Hematopoietic multipotent progenitor cell treated with erythropoietin and hydrocortisone succinate and interleukin-3 and kit ligand, for 17 days (in vitro differentiated cells): Measurements from ENCODE around the gene TOX2.

ENCODE experiments used
- DNase-seq: peaks from one replicate; pipeline ENCODE4 v3.0.0-alpha.2; 2015; ENCODE audit warnings: low spot score

Gene TOX2

GRCh38 chr20:44001667-44002596 is 87.3 kb downstream of the TOX2 start:
- DNase-seq, result no peak

GRCh38 chr20:44002861-44003260 is 88.2 kb downstream of the TOX2 start:
- no peak for DNase-seq

- no peak for DNase-seq
Measured at GRCh38 chr20:44003609-44004008, 89.0 kb downstream of the TOX2 start.

GRCh38 chr20:44004306-44004915 is 89.8 kb downstream of the TOX2 start:
- DNase-seq, result no peak

- DNase-seq, result no peak
Measured at GRCh38 chr20:44005661-44006060, 91.0 kb downstream of the TOX2 start.

GRCh38 chr20:44006126-44006525 is 91.5 kb downstream of the TOX2 start:
- DNase-seq, result no peak

- DNase-seq, result no peak
Measured at GRCh38 chr20:44006578-44006977, 91.9 kb downstream of the TOX2 start.

GRCh38 chr20:44008806-44009678 is 94.4 kb downstream of the TOX2 start:
- no peak for DNase-seq

- no peak for DNase-seq
Measured at GRCh38 chr20:44009679-44009992, 95.0 kb downstream of the TOX2 start.

GRCh38 chr20:44010162-44010704 is 95.6 kb downstream of the TOX2 start:
- peak; percentile 66 for DNase-seq

- no peak for DNase-seq
Measured at GRCh38 chr20:44011251-44011940, 96.7 kb downstream of the TOX2 start.

GRCh38 chr20:44012466-44013226 is 98.0 kb downstream of the TOX2 start:
- no peak for DNase-seq

GRCh38 chr20:44014807-44015732 is 100.4 kb downstream of the TOX2 start:
- no peak for DNase-seq

GRCh38 chr20:44015733-44016103 is 101.1 kb downstream of the TOX2 start:
- DNase-seq, result no peak

- no peak for DNase-seq
Measured at GRCh38 chr20:44016525-44016924, 101.9 kb downstream of the TOX2 start.

- no peak for DNase-seq
Measured at GRCh38 chr20:44017211-44017610, 102.6 kb downstream of the TOX2 start.

- DNase-seq, result no peak
Measured at GRCh38 chr20:44017905-44018258, 103.2 kb downstream of the TOX2 start.

- no peak for DNase-seq
Measured at GRCh38 chr20:44018259-44018941, 103.7 kb downstream of the TOX2 start.

- DNase-seq, result no peak
Measured at GRCh38 chr20:44018942-44019637, 104.4 kb downstream of the TOX2 start.
